Testis (tissue), 3 donors: ENCODE measurements around the gene NUCB1. TPM values are rescaled to one million over a fixed set of nuclear protein-coding genes. Genes with fewer than 3 reads are reported as not detected.
A peak's percentile ranks its signal among the peaks of the same experiment; 100 is the strongest.

Source experiments
- DNase-seq: peaks from one replicate; pipeline ENCODE4 v3.0.0-alpha.2; 2019
- H3K27ac ChIP-seq, 2 donors: fragments of 200-600 bp; sonication (generic); one replicate each; pipeline ENCODE4 v1.5.1; 2019
- H3K27me3 ChIP-seq: fragments of 200-600 bp; sonication (generic); one replicate; pipeline ENCODE4 v1.5.1; 2019
- H3K36me3 ChIP-seq: fragments of 200-600 bp; sonication (generic); one replicate; pipeline ENCODE4 v1.5.1; 2017; ENCODE audit warnings: low read depth; ENCODE audit errors: missing control alignments
- H3K4me1 ChIP-seq: fragments of 200-600 bp; sonication (generic); one replicate; pipeline ENCODE4 v1.5.1; 2019
- H3K4me3 ChIP-seq, 2 donors: fragments of 200-600 bp; sonication (generic); one replicate each; pipeline ENCODE4 v1.5.1; 2017 to 2019
- H3K9me3 ChIP-seq: fragments of 200-600 bp; sonication (generic); one replicate; pipeline ENCODE4 v1.5.1; 2017
- POLR2A ChIP-seq: fragments of 450-650 bp; IDR thresholded peaks from one replicate; pipeline ENCODE4 v1.6.1; 2017; ENCODE audit warnings: antibody characterized with exemption, mild to moderate bottlenecking, moderate library complexity
- WGBS, 2 donors: methylation state at CpG; one replicate each; pipeline ENCODE4 v1.1.5; 2018; 5-methylcytosine and 5-hydroxymethylcytosine counted together
- intact Hi-C: fragments of 100-400 bp; cut with DNase I; formaldehyde crosslinking; loops from one replicate; pipeline ENCODE4 v1.15.1; 2023; ENCODE audit warnings: low total_unique reads
- polyA plus RNA-seq: library from polyadenylated mRNA; stranded (reverse); fragments of 350-450 nt; fragmentation: Illumina TruSeq; extraction: RNeasy Lipid Tissue Mini Kit (QIAGEN cat#74804); gene quantifications from one replicate; pipeline ENCODE4 v1.2.3, GENCODE V29; 2014; ENCODE audit warnings: low read depth, low replicate concordance; ENCODE audit not compliant: insufficient read depth
- total RNA-seq, 2 donors: library from RNA; depleted of rRNA; stranded (reverse); fragments of >200 nt; gene quantifications; one replicate each; pipeline ENCODE4 v1.2.3, GENCODE V29; 2016
- TF ChIP-seq, protein P1 (sequence below), 3 experiments: fragments of 450-650 bp in 2 of 3; fragments of 200-600 bp in 1 of 3; sonication (generic) in 1 of 3; IDR thresholded peaks; one replicate each; pipeline ENCODE4 v1.5.1; 2016 to 2019; ENCODE audit warnings: antibody characterized with exemption in 3 of 3, mild to moderate bottlenecking in 2 of 3, moderate library complexity in 1 of 3

The NUCB1 gene
- total and polyA plus RNA-seq, 3 donors from 2014 or later = 136 to 208 (median 139) TPM

DNA sequence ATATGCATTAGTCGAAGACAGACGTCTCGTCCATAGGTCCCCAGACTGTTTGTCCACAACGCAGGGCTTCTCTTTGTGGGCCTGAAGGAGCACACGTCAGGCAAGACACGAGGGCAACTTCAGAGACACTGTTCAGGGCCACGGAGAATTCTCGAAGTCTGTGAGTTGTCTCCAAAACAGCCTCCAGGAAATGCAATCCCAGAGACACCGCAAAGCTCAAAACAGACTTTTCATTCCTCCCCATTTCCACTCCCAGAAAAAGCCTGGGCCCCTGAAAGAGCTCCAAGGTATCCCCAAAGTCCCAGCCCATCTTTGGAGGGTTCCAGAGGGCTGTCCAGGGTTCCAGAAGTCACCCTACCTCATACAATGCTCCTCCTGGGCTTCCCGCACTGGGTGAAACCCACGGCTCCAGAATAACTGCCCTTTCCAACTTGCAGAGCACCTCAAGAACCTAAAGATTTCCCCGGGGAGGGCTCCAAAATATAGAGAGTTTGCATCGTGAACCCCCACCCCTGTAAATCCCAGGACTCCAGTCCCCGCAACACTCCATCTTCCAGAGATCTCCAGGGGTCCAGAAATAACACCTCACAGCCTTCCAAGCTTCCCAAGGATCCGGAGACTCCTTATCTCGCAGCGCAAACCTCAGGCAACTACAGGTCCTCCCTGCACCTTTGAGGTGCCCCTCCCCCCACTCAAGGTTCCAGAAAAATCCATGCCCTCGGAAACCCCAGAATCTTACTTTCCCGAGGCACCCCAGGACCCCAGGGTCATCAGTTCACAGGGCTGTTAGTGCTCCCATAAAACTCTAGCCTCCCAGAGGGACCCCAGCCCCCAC, 64.3 kb downstream of the NUCB1 start:
- 11 to 13% methylated on average over 10 to 18 of the region's 19 CpGs for WGBS, 2 donors
- no peaks in the 10 kb centered on the region for H3K9me3 ChIP-seq
- no peaks in the 10 kb centered on the region for H3K36me3 ChIP-seq
- no peaks in the 10 kb centered on the region for H3K27me3 ChIP-seq
- intact Hi-C loops = no loop called here
- H3K4me3 ChIP-seq = peak overlapping the region; percentile 84 to 97
- DNase-seq = peak; percentile 49
- peaks cover 29% of the 10 kb centered on the region for H3K4me1 ChIP-seq
- H3K27ac ChIP-seq = peak overlapping the region; percentile 92 to 93
- no peak for TF ChIP-seq POLR2A
- TF ChIP-seq, protein P1, sequence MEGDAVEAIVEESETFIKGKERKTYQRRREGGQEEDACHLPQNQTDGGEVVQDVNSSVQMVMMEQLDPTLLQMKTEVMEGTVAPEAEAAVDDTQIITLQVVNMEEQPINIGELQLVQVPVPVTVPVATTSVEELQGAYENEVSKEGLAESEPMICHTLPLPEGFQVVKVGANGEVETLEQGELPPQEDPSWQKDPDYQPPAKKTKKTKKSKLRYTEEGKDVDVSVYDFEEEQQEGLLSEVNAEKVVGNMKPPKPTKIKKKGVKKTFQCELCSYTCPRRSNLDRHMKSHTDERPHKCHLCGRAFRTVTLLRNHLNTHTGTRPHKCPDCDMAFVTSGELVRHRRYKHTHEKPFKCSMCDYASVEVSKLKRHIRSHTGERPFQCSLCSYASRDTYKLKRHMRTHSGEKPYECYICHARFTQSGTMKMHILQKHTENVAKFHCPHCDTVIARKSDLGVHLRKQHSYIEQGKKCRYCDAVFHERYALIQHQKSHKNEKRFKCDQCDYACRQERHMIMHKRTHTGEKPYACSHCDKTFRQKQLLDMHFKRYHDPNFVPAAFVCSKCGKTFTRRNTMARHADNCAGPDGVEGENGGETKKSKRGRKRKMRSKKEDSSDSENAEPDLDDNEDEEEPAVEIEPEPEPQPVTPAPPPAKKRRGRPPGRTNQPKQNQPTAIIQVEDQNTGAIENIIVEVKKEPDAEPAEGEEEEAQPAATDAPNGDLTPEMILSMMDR (IDR thresholded peaks at IDR 0.05) = no peak

DNA sequence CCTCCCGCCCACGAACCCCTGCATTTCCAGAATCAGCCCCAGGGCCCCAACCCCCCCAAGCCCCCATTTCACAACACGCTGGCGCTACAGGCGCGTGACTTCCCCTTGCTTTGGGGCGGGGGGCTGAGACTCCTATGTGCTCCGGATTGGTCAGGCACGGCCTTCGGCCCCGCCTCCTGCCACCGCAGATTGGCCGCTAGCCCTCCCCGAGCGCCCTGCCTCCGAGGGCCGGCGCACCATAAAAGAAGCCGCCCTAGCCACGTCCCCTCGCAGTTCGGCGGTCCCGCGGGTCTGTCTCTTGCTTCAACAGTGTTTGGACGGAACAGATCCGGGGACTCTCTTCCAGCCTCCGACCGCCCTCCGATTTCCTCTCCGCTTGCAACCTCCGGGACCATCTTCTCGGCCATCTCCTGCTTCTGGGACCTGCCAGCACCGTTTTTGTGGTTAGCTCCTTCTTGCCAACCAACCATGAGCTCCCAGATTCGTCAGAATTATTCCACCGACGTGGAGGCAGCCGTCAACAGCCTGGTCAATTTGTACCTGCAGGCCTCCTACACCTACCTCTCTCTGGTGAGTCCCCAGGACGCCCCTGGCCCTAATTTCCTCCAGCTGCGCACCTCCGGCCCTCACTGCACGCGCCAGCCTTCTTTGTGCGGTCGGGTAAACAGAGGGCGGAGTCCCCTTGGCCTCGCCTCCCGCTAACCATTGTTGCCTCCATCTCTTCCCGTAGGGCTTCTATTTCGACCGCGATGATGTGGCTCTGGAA, 65.1 kb downstream of the NUCB1 start, which contains the start of gene FTL:
Gene FTL (plus strand): TSS at position 270 of the 766 bp plus-strand sequence. CDS start 199 bp downstream, at position 469.
- 0% methylated on average over 40 to 49 of the region's 52 CpGs for WGBS, 2 donors
- Histone ChIP-seq H3K4me1 (peaks cover 29% of the 10 kb centered on the region), H3K4me3 (peak within 1 kb of the TSS; percentile 84 to 97), H3K9me3 (no peaks in the 10 kb centered on the region), H3K27me3 (no peaks in the 10 kb centered on the region), H3K27ac (peak within 1 kb of the TSS; percentile 92 to 93), H3K36me3 (no peaks in the 10 kb centered on the region)
- TF ChIP-seq POLR2A = peak; percentile 96
- TF ChIP-seq, protein P1 (IDR thresholded peaks at IDR 0.05) = peak in 1 of 3 experiments; percentile 6
- intact Hi-C loops = no loop called here
- DNase-seq = peak; percentile 97

DNA sequence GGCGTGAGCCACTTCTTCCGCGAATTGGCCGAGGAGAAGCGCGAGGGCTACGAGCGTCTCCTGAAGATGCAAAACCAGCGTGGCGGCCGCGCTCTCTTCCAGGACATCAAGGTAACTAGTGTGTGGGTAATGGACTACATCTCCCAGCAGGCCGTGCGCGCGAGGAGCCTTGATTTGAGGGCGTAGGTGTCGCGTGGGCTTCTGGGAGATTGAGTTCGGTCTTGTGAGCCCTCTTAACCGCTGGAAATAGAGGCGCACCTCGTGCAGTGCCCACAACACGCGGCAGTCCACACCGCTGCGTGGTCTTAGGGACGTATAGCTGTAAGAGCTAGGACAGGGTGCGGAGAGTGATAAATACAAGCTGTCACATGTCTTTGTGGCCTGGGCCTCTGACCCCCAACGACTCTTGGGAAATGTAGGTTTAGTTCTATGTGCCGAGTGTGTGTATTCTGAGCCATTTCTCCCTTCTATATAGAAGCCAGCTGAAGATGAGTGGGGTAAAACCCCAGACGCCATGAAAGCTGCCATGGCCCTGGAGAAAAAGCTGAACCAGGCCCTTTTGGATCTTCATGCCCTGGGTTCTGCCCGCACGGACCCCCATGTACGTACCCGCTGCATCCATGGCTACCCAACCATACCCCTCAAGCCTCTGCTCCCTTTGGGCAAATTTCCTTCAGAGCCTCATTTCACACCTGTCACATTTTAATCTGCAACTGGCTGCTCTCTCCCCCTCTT, 65.9 kb downstream of the NUCB1 start:
- Histone ChIP-seq H3K4me1 (peaks cover 29% of the 10 kb centered on the region), H3K27ac (peak overlapping the region; percentile 92 to 93), H3K9me3 (no peaks in the 10 kb centered on the region), H3K27me3 (no peaks in the 10 kb centered on the region), H3K4me3 (peak overlapping the region; percentile 84 to 97), H3K36me3 (no peaks in the 10 kb centered on the region)
- intact Hi-C loops = no loop called here
- TF ChIP-seq, protein P1 (IDR thresholded peaks at IDR 0.05) = no peak
- no peak for TF ChIP-seq POLR2A
- DNase-seq = peak; percentile 97
- WGBS, 2 donors = 8 to 13% methylated on average over 21 to 36 of the region's 36 CpGs

DNA sequence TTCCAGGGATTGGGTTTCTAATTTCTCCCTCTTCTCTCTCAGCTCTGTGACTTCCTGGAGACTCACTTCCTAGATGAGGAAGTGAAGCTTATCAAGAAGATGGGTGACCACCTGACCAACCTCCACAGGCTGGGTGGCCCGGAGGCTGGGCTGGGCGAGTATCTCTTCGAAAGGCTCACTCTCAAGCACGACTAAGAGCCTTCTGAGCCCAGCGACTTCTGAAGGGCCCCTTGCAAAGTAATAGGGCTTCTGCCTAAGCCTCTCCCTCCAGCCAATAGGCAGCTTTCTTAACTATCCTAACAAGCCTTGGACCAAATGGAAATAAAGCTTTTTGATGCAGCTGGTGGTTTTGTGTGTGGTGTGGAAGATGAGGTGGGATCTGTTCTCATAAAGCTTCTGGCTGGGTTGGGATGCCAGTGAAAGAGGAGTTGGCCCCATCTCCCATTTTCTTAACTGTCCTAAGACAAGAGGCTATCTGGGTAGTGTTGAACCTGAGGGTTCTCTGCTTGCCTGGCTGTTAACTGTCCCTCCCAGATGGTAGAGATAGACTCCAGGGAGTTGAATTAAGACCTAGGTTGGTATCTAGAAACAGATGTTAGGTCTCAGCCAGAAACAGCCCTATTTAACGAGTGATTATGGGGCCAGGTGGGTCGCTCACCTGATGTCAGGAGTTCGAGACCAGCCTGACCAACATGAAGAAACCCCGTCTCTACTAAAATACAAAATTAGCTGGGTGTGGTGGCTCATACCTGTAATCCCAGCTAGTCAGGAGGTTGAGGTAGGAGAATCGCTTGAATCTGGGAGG, 66.6 kb downstream of the NUCB1 start:
- Histone ChIP-seq H3K4me1 (peaks cover 29% of the 10 kb centered on the region), H3K27me3 (no peaks in the 10 kb centered on the region), H3K27ac (peak overlapping the region in 1 of 2 donors; percentile 93), H3K4me3 (peak overlapping the region; percentile 84 to 97), H3K9me3 (no peaks in the 10 kb centered on the region), H3K36me3 (no peaks in the 10 kb centered on the region)
- intact Hi-C loops = no loop called here
- no peak for DNase-seq
- 76 to 82% methylated on average over 8 to 10 of the region's 10 CpGs for WGBS, 2 donors
- TF ChIP-seq POLR2A = no peak
- TF ChIP-seq, protein P1 (IDR thresholded peaks at IDR 0.05) = no peak
